ENCODE measurements around the gene PTGS1. TPM values are rescaled to one million over a fixed set of nuclear protein-coding genes. Genes with fewer than 3 reads are reported as not detected.

Gene PTGS1
- total RNA-seq, 2 donors from 2014 or later: 6.2 to 26.7 TPM

GRCh38 chr9:122420315-122420714, 49.5 kb downstream of the PTGS1 start:
- Histone ChIP-seq H3K9me3 (no peaks in the 10 kb centered on the region), H3K4me3 (no peak overlapping the region), H3K36me3 (no peaks in the 10 kb centered on the region), H3K4me1 (no peaks in the 10 kb centered on the region), H3K27ac (no peak overlapping the region), H3K9ac (ENCODE audit: low read depth in 2 of 2, low read length in 2 of 2) (no peak overlapping the region), H3K27me3 (no peaks in the 10 kb centered on the region)
- no peak for DNase-seq
- intact Hi-C loops (cut with DNase I): no loop called here
- TF ChIP-seq, protein P1, sequence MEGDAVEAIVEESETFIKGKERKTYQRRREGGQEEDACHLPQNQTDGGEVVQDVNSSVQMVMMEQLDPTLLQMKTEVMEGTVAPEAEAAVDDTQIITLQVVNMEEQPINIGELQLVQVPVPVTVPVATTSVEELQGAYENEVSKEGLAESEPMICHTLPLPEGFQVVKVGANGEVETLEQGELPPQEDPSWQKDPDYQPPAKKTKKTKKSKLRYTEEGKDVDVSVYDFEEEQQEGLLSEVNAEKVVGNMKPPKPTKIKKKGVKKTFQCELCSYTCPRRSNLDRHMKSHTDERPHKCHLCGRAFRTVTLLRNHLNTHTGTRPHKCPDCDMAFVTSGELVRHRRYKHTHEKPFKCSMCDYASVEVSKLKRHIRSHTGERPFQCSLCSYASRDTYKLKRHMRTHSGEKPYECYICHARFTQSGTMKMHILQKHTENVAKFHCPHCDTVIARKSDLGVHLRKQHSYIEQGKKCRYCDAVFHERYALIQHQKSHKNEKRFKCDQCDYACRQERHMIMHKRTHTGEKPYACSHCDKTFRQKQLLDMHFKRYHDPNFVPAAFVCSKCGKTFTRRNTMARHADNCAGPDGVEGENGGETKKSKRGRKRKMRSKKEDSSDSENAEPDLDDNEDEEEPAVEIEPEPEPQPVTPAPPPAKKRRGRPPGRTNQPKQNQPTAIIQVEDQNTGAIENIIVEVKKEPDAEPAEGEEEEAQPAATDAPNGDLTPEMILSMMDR (IDR thresholded peaks at IDR 0.05): no peak

- Histone ChIP-seq H3K9ac (ENCODE audit: low read depth in 2 of 2, low read length in 2 of 2) (no peak overlapping the region), H3K9me3 (no peaks in the 10 kb centered on the region), H3K27ac (no peak overlapping the region), H3K36me3 (no peaks in the 10 kb centered on the region), H3K27me3 (no peaks in the 10 kb centered on the region), H3K4me3 (no peak overlapping the region), H3K4me1 (no peaks in the 10 kb centered on the region)
- intact Hi-C loops (cut with DNase I): no loop called here
- no peak for DNase-seq
- TF ChIP-seq, protein P1 (IDR thresholded peaks at IDR 0.05): no peak
Observed at GRCh38 chr9:122425087-122425486, 54.3 kb downstream of the PTGS1 start.

GRCh38 chr9:122426723-122427122, 55.9 kb downstream of the PTGS1 start:
- TF ChIP-seq, protein P1 (IDR thresholded peaks at IDR 0.05): no peak
- Histone ChIP-seq H3K4me1 (no peaks in the 10 kb centered on the region), H3K36me3 (no peaks in the 10 kb centered on the region), H3K9me3 (no peaks in the 10 kb centered on the region), H3K4me3 (no peak overlapping the region), H3K9ac (ENCODE audit: low read depth in 2 of 2, low read length in 2 of 2) (no peak overlapping the region), H3K27me3 (no peaks in the 10 kb centered on the region), H3K27ac (no peak overlapping the region)
- intact Hi-C loops (cut with DNase I): no loop called here
- no peak for DNase-seq

GRCh38 chr9:122442568-122442967, 71.7 kb downstream of the PTGS1 start:
- Histone ChIP-seq H3K4me1 (no peaks in the 10 kb centered on the region), H3K4me3 (no peak overlapping the region), H3K9ac (ENCODE audit: low read depth in 2 of 2, low read length in 2 of 2) (no peak overlapping the region), H3K36me3 (no peaks in the 10 kb centered on the region), H3K27ac (no peak overlapping the region), H3K9me3 (no peaks in the 10 kb centered on the region), H3K27me3 (no peaks in the 10 kb centered on the region)
- no peak for DNase-seq
- intact Hi-C loops (cut with DNase I): no loop called here
- TF ChIP-seq, protein P1 (IDR thresholded peaks at IDR 0.05): no peak

GRCh38 chr9:122444041-122444733, 73.4 kb downstream of the PTGS1 start:
- Histone ChIP-seq H3K36me3 (no peaks in the 10 kb centered on the region), H3K4me1 (no peaks in the 10 kb centered on the region), H3K9me3 (no peaks in the 10 kb centered on the region), H3K27me3 (no peaks in the 10 kb centered on the region), H3K27ac (no peak overlapping the region), H3K9ac (ENCODE audit: low read depth in 2 of 2, low read length in 2 of 2) (no peak overlapping the region), H3K4me3 (no peak overlapping the region)
- TF ChIP-seq, protein P1 (IDR thresholded peaks at IDR 0.05): no peak
- DNase-seq: no peak
- intact Hi-C loops (cut with DNase I): no loop called here

Other genes with a start within 250 kb of the PTGS1 start
- gene NDUFA8, start 211.2 kb upstream of the PTGS1 start, total RNA-seq: 100 to 1,000 TPM in 1 of 2 donors, 10 to 100 TPM in 1; 77.4 to 103 TPM
- gene MORN5, start 211.1 kb upstream of the PTGS1 start, total RNA-seq: 1 to 10 TPM in 1 of 2 donors, not detected in 1; 7.0 TPM
- 1 to 10 TPM; 1.1 to 1.2 TPM for gene LHX6, start 142.1 kb upstream of the PTGS1 start, total RNA-seq
- gene RBM18, start 106.2 kb upstream of the PTGS1 start, total RNA-seq: 10 to 100 TPM; 21.5 TPM
- 10 to 100 TPM; 53.3 to 70.8 TPM for gene MRRF, start 106.1 kb upstream of the PTGS1 start, total RNA-seq
- gene OR1J1, start 106.9 kb downstream of the PTGS1 start, total RNA-seq: not detected
- not detected for gene OR1J2, start 139.8 kb downstream of the PTGS1 start, total RNA-seq
- not detected for gene OR1J4, start 148.1 kb downstream of the PTGS1 start, total RNA-seq
- not detected for gene OR1N1, start 156.3 kb downstream of the PTGS1 start, total RNA-seq
- not detected for gene OR1N2, start 182.1 kb downstream of the PTGS1 start, total RNA-seq
- not detected for gene OR1L8, start 212.4 kb downstream of the PTGS1 start, total RNA-seq
- not detected for gene OR1Q1, start 243.7 kb downstream of the PTGS1 start, total RNA-seq

Measured in colonic mucosa (tissue), 4 donors.